ENCODE data around the gene YOD1. TPM values are rescaled to one million over a fixed set of nuclear protein-coding genes. Genes with fewer than 3 reads are reported as not detected.

Gene YOD1
- total and polyA plus RNA-seq, 2 donors (not counting 1 experiment from before 2014, with no cell fraction given): 3.0 to 5.6 TPM

- Histone ChIP-seq H3K9me3 (ENCODE audit: control insufficient read depth, insufficient read depth, low read depth, low read length) (no peaks in the 10 kb centered on the region), H3K36me3 (ENCODE audit: control insufficient read depth, insufficient read depth, low read length) (no peaks in the 10 kb centered on the region), H3K27me3 (ENCODE audit: control insufficient read depth, insufficient read depth, low read length) (no peaks in the 10 kb centered on the region), H3K4me2 (ENCODE audit: extremely low read depth, insufficient read depth, low read length) (no peak overlapping the region), H3K79me2 (ENCODE audit: control insufficient read depth, insufficient read depth, low read length) (no peaks in the 10 kb centered on the region), H2AFZ (ENCODE audit: low read length) (no peak overlapping the region), H3K4me3 (replicated peaks in 1 of 4; ENCODE audit: control extremely low read depth in 1 of 4, insufficient read depth in 1 of 4, low read depth in 3 of 4, low read length in 4 of 4) (no peak overlapping the region), H4K20me1 (ENCODE audit: control insufficient read depth, extremely low read depth, insufficient read depth, low read length) (no peaks in the 10 kb centered on the region), H3K27ac (ENCODE audit: insufficient read depth, low read length) (no peak overlapping the region), H3K9ac (ENCODE audit: insufficient read depth, low read length) (no peak overlapping the region), H3K4me1 (ENCODE audit: control insufficient read depth, extremely low read depth, insufficient read depth, low read length) (peaks cover 4% of the 10 kb centered on the region)
- TF ChIP-seq EZH2 (IDR thresholded peaks at IDR 0.05; ENCODE audit: low read length, missing control alignments) (no peak), CTCF (conservative IDR thresholded peaks at IDR 0.05 in 1 of 2, IDR thresholded peaks at IDR 0.05 in 1 of 2; ENCODE audit: low read depth in 1 of 2, low read length in 2 of 2) (no peak)
- peak in 1 of 2 donors; percentile 70 for DNase-seq (ENCODE audit: low read depth in 2 of 2)
Observed at GRCh38 chr1:207040181-207040533, 10.9 kb downstream of the YOD1 start.

- no peak overlapping the region for H3K9ac ChIP-seq (ENCODE audit: insufficient read depth, low read length)
- no peaks in the 10 kb centered on the region for H3K79me2 ChIP-seq (ENCODE audit: control insufficient read depth, insufficient read depth, low read length)
- no peak overlapping the region for H2AFZ ChIP-seq (ENCODE audit: low read length)
- no peak for DNase-seq (ENCODE audit: low read depth in 2 of 2)
- no peaks in the 10 kb centered on the region for H3K36me3 ChIP-seq (ENCODE audit: control insufficient read depth, insufficient read depth, low read length)
- H3K9me3 ChIP-seq (ENCODE audit: control insufficient read depth, insufficient read depth, low read depth, low read length): no peaks in the 10 kb centered on the region
- no peak overlapping the region for H3K4me3 ChIP-seq (replicated peaks in 1 of 4; ENCODE audit: control extremely low read depth in 1 of 4, insufficient read depth in 1 of 4, low read depth in 3 of 4, low read length in 4 of 4)
- no peaks in the 10 kb centered on the region for H4K20me1 ChIP-seq (ENCODE audit: control insufficient read depth, extremely low read depth, insufficient read depth, low read length)
- H3K4me2 ChIP-seq (ENCODE audit: extremely low read depth, insufficient read depth, low read length): no peak overlapping the region
- no peaks in the 10 kb centered on the region for H3K27me3 ChIP-seq (ENCODE audit: control insufficient read depth, insufficient read depth, low read length)
- H3K27ac ChIP-seq (ENCODE audit: insufficient read depth, low read length): no peak overlapping the region
- no peak for TF ChIP-seq CTCF (conservative IDR thresholded peaks at IDR 0.05 in 1 of 2, IDR thresholded peaks at IDR 0.05 in 1 of 2; ENCODE audit: low read depth in 1 of 2, low read length in 2 of 2)
- H3K4me1 ChIP-seq (ENCODE audit: control insufficient read depth, extremely low read depth, insufficient read depth, low read length): peaks cover 4% of the 10 kb centered on the region
Observed at GRCh38 chr1:207039380-207040180, 11.4 kb downstream of the YOD1 start.

GRCh38 chr1:207036865-207037264 lies 14.1 kb downstream of the YOD1 start:
- Histone ChIP-seq H3K4me1 (ENCODE audit: control insufficient read depth, extremely low read depth, insufficient read depth, low read length) (peaks cover 4% of the 10 kb centered on the region), H3K9ac (ENCODE audit: insufficient read depth, low read length) (no peak overlapping the region), H3K79me2 (ENCODE audit: control insufficient read depth, insufficient read depth, low read length) (no peaks in the 10 kb centered on the region), H3K4me3 (replicated peaks in 1 of 4; ENCODE audit: control extremely low read depth in 1 of 4, insufficient read depth in 1 of 4, low read depth in 3 of 4, low read length in 4 of 4) (no peak overlapping the region), H3K27ac (ENCODE audit: insufficient read depth, low read length) (no peak overlapping the region), H3K36me3 (ENCODE audit: control insufficient read depth, insufficient read depth, low read length) (no peaks in the 10 kb centered on the region), H4K20me1 (ENCODE audit: control insufficient read depth, extremely low read depth, insufficient read depth, low read length) (no peaks in the 10 kb centered on the region), H3K9me3 (ENCODE audit: control insufficient read depth, insufficient read depth, low read depth, low read length) (no peaks in the 10 kb centered on the region), H3K27me3 (ENCODE audit: control insufficient read depth, insufficient read depth, low read length) (no peaks in the 10 kb centered on the region), H3K4me2 (ENCODE audit: extremely low read depth, insufficient read depth, low read length) (no peak overlapping the region), H2AFZ (ENCODE audit: low read length) (no peak overlapping the region)
- no peak for DNase-seq (ENCODE audit: low read depth in 2 of 2)
- TF ChIP-seq CTCF (conservative IDR thresholded peaks at IDR 0.05 in 1 of 2, IDR thresholded peaks at IDR 0.05 in 1 of 2; ENCODE audit: low read depth in 1 of 2, low read length in 2 of 2) (no peak), EZH2 (IDR thresholded peaks at IDR 0.05; ENCODE audit: low read length, missing control alignments) (no peak)

All from fibroblast of lung (primary cell).